Measurements from ENCODE around the gene NOL4L. TPM values are rescaled to one million over a fixed set of nuclear protein-coding genes. Genes with fewer than 3 reads are reported as not detected.

NOL4L gene
- polyA plus RNA-seq, 4 donors: 48.4 to 67.1 (median 56.0) TPM

GRCh38 chr20:32543570-32544259, 41.4 kb downstream of the NOL4L start:
- DNase-seq (ENCODE audit: low read depth in 4 of 4, low spot score in 3 of 4): no peak

DNA sequence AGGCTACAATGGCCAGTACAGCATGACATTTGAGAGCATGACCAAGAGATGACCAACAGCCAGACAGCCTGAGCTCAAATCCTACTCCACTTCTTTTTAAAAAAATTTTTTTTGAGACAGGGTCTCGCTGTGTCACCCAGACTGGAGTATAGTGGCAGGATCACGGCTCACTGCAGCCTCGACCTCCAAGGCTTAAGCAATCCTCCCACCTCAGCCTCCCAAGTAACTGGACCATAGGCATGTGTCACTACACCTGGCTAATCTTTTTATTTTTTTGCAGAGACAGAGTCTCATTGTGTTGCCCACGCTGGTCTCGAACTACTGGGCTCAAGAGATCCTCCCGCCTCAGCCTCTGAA, 42.9 kb downstream of the NOL4L start:
- DNase-seq (ENCODE audit: low read depth in 4 of 4, low spot score in 3 of 4): no peak

- DNase-seq (ENCODE audit: low read depth in 4 of 4, low spot score in 3 of 4): no peak
Measured at GRCh38 chr20:32541323-32542258, 43.5 kb downstream of the NOL4L start.

- DNase-seq (ENCODE audit: low read depth in 4 of 4, low spot score in 3 of 4): no peak
Measured at GRCh38 chr20:32539817-32540675, 45.1 kb downstream of the NOL4L start.

DNA sequence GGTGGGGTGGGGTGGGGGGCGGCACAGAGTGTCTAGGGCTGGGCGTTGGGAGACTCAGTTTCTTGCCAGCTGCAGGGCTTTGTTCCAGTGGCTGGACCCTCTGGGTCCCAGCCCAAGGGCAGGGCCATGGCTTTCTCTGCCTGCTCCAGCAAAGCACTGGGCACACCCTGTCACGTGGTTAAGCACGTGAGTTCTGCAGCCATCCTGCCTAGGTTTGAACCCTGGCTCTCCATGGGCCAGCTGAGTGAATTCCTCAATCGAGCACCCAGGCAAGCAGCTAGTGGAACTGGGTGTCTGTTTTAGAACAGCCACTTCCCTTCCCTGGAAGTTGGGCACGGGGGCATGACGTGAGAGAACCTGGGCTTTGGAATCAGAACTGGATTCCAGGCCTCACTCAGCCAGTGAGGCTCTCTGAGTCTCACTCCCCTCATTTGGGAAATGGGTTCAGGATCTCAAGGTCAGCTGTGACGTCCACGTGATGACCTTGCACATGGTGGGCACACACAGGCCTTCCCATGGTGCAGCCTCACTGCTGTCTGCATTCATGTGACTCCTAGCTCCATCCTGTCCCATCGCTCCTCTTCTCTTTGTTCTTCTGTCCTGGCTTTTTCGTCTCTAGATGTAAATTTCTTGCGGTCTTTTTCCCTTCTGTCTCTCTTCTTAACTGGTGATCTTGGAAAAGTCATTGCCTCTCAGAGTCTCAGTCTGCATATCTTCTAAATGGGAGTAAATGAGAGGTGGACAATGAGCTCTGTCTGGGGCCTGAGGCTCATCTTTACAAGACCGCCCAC, 45.9 kb downstream of the NOL4L start:
- DNase-seq (ENCODE audit: low read depth in 4 of 4, low spot score in 3 of 4): no peak

GRCh38 chr20:32538526-32538939, 46.6 kb downstream of the NOL4L start:
- DNase-seq (ENCODE audit: low read depth in 4 of 4, low spot score in 3 of 4): no peak

DNA sequence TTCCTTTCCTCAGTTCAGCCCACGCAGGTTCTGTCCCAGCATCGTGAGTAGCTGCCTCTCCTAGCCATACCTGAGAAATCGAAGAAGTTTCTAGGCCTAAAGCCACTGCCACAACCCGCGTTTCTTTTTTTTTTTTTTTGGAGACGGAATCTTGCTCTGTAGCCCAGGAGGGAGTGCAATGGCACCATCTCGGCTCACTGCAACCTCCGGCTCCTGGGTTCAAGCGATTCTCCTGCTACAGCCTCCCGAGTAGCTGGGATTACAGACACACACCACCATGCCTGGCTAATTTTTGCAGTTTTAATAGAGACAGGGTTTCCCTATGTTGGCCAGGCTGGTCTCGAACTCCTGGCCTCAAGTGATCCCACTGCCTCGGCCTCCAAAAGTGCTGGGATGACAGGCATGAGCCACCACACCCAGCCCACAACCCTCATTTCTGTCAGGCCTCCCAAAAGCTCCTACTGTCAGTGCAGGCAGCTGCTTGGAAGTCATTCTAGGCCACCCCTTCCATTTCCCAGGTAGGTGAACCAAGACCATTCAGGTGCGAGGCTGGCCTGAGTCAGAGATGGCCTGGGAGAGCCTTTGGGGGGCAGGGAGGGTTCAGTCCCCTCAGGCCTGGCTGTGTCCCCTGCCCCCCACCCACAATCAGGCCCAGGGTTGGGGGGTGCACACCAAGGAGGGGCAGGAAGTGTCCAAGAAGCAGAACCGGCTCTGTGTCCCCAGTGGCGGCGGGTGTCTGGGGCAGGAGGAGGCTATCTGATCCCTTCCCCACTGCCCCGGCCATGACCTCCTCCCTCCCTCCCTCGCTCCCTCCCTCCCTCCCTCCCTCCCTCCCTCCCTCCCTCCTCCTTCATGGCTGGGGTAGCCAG, 47.2 kb downstream of the NOL4L start:
- DNase-seq (ENCODE audit: low read depth in 4 of 4, low spot score in 3 of 4): no peak

DNA sequence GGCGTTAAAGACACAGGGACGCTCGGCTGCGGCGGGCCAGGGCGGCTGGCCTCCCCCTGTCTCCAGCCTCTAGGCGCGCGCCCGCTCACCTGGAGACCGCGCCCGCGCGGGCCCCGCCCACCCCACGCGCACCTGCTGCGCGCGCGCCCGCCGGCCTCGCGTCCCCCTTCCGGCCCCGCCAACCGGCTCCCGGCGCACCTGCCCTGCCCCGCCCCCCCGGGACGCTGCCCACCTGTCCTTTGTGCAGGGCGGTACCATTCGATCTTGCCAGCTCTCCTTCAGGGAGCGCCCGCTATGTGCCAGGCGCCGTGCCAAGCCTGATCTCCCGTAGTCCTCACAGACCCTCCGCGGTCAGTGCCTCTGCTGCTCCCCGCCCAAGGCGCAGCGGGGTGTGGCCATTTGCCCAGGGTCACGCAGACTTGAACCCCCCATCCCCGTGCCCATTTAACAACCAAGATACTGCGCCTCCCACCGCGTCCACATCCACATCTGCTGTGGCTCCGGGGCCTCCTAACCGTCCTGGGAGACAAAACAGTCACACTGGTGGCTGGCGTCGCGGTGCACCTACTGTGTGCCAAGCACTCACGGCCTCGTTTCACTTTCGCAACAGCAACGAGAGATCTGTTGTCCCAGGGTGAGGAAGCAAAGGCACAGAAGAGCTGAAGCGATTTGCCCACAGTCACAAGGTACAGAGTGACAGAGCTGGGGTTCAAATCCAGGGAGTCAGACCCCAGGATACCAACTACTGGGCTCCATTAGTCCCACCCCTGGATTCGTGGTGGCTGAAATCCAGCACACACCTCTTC, 48.1 kb downstream of the NOL4L start:
- no peak for DNase-seq (ENCODE audit: low read depth in 4 of 4, low spot score in 3 of 4)

- no peak for DNase-seq (ENCODE audit: low read depth in 4 of 4, low spot score in 3 of 4)
Measured at GRCh38 chr20:32535953-32536823, 48.9 kb downstream of the NOL4L start.

GRCh38 chr20:32535316-32535952, 49.7 kb downstream of the NOL4L start:
- no peak for DNase-seq (ENCODE audit: low read depth in 4 of 4, low spot score in 3 of 4)

GRCh38 chr20:32534661-32535240, 50.4 kb downstream of the NOL4L start:
- no peak for DNase-seq (ENCODE audit: low read depth in 4 of 4, low spot score in 3 of 4)

DNA sequence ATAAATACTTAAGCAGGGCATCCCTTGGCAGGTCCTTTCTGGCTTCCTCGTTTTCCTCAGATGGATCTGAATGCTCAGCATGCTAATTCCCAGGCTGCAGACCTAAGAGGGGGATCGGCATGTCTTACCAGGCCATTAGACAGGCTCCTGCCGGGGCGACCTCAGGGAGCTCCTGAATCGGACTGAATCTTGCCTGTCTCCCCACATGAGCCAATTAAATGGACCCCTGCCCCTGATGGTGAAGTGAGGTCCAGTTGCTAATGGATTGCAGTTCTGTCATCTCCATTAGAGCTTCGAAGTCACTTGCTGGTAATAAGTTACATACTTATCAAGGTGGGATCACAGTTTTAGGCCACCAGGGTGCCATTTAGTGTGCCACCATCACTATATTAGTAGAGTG, 51.4 kb downstream of the NOL4L start:
- no peak for DNase-seq (ENCODE audit: low read depth in 4 of 4, low spot score in 3 of 4)

DNA sequence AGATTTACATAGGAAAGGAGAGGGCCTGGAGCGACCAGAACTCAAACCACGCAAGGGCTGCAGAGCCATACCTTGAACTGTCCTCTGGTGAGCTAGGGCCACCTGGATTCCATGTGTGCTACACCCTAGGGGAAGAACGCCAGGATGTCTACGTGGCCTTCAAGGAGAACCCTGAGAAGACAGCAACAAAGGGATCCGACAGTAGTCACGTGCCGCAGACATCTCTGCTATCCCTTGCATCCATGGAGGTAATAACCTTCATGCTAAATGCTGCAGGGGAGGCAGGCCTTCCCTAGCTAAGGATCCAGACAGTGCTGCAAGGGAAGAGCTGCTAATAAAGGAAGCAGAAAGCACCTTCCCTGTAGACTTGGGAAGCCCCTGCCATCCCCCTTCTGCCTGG, 52.9 kb downstream of the NOL4L start:
- no peak for DNase-seq (ENCODE audit: low read depth in 4 of 4, low spot score in 3 of 4)

DNA sequence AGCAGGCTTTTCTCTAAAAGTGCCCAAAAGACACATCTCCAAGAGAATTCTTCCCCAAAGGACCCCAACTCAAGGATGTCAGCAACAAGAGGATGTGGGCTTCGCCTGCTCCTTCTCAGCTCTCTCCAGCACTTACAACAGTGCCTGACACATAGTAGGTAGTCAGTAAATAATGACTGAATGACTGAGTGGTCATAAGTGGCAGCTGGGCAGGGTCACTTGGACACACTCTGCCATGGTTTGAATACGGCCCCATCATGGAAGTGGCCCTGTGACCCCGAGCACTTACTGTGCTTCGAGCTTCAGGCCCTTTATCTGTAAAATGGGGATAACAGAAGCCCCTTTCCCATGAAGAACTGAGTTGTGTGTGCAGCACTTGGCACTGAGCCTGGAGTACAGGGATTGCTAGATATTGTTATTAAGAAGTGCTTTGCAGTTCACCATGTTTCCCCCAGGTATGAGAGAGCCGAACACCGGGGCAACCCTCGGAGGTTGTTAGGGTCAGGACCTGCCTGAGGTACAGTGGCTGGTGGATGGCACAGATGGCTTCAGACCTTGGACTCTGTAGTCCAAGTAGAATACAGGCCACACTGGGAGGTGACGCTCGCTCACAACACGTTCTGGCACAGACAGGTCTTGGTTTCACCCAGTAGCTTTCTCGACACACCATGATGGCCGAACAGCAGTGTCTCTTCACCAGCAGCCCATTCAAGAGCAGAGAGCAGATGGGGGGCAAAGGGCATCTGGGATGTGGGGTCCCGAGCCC, 56.0 kb downstream of the NOL4L start:
- no peak for DNase-seq (ENCODE audit: low read depth in 4 of 4, low spot score in 3 of 4)

- DNase-seq (ENCODE audit: low read depth in 4 of 4, low spot score in 3 of 4): no peak
Measured at GRCh38 chr20:32528171-32528891, 56.8 kb downstream of the NOL4L start.

All from left renal pelvis (tissue), 4 donors.